ENCODE measurements around the gene RTL5.

- TF ChIP-seq EZH2 (IDR thresholded peaks at IDR 0.05; ENCODE audit: borderline replicate concordance, low read depth, low read length, severe bottlenecking): no peak
- TF ChIP-seq, protein P1, sequence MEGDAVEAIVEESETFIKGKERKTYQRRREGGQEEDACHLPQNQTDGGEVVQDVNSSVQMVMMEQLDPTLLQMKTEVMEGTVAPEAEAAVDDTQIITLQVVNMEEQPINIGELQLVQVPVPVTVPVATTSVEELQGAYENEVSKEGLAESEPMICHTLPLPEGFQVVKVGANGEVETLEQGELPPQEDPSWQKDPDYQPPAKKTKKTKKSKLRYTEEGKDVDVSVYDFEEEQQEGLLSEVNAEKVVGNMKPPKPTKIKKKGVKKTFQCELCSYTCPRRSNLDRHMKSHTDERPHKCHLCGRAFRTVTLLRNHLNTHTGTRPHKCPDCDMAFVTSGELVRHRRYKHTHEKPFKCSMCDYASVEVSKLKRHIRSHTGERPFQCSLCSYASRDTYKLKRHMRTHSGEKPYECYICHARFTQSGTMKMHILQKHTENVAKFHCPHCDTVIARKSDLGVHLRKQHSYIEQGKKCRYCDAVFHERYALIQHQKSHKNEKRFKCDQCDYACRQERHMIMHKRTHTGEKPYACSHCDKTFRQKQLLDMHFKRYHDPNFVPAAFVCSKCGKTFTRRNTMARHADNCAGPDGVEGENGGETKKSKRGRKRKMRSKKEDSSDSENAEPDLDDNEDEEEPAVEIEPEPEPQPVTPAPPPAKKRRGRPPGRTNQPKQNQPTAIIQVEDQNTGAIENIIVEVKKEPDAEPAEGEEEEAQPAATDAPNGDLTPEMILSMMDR (IDR thresholded peaks at IDR 0.05; ENCODE audit: borderline replicate concordance, extremely low read depth, low read length, poor library complexity, severe bottlenecking): no peak
Observed at GRCh38 chrX:72159769-72160168, 28.1 kb upstream of the RTL5 start.

Data from DND-41 (cell line).